ENCODE data around the gene SRC.

The SRC gene

DNA sequence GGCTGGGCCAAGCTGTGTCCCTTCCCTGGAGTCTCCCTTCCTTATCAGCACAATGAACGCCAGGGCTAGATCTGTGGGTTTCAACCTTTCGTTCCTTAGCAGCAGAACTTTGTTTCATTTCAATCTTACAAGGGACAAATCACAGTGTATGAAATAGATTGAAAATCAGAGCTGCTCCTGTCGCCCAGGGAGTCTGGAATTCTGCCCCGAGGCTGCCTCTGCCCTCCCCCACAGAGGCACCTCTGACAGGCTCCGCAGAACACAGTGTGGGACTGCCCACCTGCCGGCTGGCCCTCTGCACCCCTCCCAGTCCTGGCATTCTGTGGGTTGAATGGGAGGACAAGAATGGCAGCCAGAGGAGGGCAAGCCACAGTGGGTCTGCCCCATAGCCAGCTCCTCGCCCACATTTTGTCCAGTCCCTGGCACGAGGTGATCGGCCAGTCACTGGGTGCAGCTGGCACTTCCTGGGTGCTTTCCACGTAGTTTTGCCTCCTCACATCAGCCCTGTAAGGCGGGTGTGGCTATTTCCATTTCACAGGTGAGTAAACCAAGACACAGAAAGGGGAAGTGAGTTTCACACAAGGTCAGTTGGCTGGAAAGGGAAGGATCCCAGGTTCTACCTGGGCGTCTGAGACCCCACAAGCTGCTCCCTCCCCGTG is 30.4 kb upstream of the SRC start:
- no peak for DNase-seq

- DNase-seq: peak; percentile 63 to 72
Observed at GRCh38 chr20:37316116-37316774, 29.7 kb upstream of the SRC start.

DNA sequence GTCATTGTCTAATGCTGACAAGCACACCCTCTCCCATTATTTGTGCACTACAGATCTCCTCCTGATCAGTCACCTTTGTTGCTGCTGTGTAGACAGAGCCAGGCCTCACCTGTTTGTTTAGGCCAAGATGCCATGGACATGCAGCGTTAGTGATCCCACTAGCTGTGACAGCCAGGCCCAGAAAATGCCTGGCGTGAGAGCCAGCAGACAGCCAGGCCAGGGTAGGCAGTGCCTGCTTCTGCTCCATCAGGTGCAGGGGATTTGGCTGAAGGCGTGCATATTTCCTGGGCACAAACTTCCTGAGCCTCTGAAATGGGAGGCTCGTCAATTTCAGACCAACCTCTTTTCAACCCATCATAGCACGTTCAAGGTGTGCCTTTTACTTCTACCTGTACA is 29.2 kb upstream of the SRC start:
- no peak for DNase-seq

GRCh38 chr20:37317316-37317715 is 28.6 kb upstream of the SRC start:
- DNase-seq: peak; percentile 25 to 72

- DNase-seq: peak in 1 of 2 donors; percentile 19
Observed at GRCh38 chr20:37317994-37318640, 27.8 kb upstream of the SRC start.

GRCh38 chr20:37319151-37319671 is 26.7 kb upstream of the SRC start:
- DNase-seq: no peak

DNA sequence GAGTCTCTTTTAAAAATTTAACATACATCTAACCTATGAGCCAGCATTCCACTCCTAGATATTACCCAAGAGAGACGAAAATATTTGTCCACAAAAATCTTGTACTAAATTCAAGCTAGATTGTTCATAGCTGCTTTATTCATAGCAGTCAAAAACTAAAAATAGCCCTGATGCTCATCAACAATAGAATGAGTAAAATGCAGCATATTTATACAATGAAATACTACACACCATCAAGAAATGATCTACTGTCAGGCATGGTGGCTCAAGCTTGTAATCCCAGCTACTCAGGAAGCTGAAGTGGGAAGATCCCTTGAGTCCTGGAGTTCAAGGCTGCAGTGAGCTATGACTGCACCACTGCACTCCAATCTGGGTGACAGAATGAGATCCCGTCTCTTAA is 22.0 kb upstream of the SRC start:
- DNase-seq: no peak

DNA sequence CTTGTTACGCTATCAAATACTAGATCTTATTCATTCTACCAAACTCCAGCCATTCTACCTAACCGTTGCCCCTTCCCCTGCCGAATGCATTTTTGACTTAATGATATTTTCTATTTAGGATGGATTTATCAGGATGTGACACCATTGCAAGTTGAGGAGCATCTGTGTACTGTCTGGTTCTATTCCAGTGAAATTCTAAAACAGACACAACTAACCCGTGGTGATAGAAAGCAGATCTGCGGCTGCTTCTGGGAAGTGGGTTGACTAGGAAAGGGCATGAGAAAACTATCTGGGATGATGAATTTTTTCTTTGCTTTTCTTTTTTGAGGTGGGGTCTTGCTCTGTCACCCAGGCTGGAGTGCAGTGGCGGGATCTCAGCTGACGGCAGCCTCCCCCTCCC is 20.7 kb upstream of the SRC start:
- DNase-seq: no peak

GRCh38 chr20:37326666-37327065 is 19.3 kb upstream of the SRC start:
- no peak for DNase-seq

DNA sequence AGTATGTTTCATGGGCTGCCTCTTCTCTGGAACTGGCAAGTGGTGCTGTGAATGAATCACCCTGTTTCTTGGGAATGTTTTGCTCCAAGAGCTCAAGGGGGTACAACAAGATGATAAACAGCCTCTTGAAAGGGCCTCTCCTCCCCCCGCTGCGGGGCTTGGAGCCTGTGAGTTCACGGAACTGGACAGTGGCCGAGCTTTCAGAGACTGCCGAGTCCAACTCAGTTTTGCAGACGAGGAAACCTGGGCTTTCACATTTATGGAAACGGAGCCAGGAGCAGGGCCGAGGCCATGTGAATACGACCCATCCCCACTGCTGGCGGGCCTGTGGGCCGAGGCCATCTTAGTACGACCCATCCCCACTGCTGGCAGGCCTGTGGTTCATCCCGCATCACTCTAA is 18.2 kb upstream of the SRC start:
- DNase-seq: no peak

DNA sequence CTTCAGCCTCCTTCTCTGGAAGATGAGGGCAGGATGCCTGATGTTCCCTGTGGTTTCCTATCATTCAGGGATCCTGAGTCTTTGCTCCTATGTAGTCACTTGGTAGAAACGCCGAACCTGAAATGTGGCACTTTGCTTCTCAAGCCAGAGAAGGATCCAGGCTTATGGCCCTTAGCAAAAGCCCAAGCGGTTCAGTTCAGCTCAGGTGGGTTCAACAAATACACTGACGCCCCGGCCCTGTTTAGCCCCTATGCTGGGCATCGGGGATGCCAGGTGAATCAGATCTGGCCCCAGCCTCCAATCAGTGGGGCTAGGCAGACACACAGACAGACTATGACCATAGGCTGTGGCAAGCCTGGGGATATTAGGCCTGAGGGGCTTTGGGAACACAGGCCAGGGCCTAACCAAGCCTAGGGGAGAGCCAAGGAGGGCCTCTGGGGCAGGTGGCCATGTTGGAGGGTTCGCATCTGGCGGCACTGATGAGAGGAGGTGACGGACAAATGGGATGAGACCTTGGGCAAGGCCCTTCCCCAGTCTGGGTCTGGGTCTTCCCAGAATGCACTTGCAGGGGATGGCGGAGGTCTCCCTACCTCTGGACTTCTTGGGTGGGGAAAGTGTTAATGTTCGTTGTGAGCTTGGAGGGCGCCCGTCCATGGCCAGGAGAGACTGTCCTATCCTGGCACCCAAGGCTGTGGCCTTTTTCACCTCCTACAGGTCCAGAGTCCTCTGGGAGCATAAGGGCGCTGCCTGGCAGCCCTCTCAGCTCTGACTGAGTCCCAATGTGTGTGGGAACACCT is 17.6 kb upstream of the SRC start:
- no peak for DNase-seq

DNA sequence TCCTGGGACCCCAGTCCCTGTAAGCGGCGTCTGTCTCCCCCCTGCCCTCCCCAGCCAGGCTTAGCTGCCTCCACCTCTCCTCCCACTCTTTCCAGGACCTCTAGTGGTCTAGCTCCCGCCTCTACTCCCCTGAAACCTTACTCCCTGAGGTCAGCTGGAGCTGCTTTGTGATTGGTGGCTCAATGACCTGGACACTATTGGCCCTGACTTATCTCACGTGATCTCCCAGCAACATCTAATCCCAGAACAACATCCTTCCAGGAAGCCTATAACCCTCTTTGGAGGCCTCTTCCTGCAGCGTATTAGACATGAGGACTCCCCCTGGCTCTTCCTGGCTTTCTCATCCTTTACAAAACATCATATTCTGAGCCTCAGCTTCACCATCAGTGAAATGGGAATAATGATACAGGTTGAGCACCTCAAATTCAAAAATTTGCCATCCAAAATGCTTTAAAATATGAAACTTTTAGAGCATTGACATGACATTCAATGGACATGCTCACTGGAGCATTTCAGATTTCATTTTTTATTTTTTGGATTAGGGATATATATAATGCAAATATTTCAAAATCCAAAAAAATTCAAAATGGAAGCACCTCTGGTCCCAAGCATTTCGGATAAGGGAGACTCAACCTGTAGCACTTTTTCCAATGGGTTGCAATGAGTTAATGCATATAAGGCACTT is 16.3 kb upstream of the SRC start:
- DNase-seq: no peak

DNA sequence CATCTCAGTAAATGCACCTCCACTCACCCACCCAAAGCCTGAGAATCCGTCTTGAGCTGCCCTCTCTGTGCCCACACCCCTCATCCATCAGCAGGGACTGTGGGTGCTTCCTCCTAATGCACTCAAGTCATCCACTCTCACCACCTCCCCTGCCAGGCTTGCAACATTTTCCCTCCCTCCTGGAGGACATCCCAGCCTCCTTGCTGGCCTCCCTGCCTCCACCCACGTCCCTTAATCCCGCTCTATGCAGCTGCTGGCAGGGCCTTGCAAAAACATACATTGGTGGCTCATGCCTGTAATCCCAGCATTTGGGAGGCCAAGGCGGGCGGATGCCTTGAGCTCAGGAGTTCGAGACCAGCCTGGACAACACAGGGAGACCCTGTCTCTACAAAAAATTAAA is 15.6 kb upstream of the SRC start:
- no peak for DNase-seq

DNA sequence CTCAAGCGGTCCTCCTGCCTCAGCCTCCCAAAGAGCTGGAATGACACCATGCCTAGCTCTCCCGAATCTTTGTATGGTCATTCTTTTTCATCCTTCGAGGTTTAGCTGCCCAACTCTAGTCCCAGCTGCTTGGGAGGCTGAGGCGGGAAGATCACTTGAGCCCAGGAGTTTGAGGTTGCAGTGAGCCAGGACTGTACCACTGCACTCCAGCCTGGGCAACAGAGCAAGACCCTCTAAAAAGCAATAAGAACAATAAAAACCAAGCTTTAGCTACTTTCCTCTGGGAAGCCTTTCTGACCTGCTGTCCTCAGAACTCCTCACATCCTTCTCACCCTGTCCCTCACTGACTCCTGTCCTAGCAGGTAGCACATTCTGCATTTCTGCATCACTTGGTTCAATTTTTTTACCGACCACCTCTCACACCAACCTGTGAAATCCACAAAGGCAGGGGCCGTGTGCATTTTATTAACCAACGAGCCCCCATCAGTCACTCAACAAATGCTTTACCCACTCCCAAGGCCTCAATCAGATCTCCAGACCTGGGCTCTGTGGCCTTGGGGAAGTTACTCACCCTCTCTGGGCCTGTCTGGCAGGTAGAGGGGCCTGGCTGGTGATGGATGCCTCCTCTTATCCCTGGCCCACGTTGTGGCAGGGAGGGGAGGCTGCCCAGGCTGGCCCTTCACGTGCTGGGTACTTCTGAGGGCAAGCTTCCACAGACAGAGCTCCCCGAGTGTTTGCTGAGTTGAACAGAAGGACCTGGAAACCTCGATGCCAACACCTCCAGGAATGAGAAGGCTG is 14.7 kb upstream of the SRC start:
- no peak for DNase-seq

GRCh38 chr20:37333130-37333847 is 12.7 kb upstream of the SRC start:
- no peak for DNase-seq

- peak; percentile 72 to 77 for DNase-seq
Observed at GRCh38 chr20:37333848-37334318, 12.1 kb upstream of the SRC start.

DNA sequence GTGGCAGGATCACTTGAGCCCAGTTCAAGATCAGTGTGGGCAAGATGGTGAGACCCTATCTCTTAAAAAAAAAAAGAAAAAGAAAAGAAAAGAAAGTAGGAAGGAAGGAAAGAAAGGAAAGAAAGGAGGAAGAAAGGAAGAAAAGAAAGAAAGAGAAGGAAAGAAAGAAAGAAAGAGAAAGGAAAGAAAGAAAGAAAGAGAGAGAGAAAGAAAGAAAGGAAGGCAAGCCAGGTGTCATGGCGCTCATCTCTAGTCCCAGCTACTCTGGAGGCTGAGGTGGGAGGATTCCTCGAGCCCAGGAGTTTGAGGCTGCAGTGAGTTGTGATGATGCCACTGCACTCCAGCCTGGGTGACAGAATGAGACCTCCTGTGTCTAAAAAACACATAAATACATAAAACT is 11.5 kb upstream of the SRC start:
- no peak for DNase-seq

DNA sequence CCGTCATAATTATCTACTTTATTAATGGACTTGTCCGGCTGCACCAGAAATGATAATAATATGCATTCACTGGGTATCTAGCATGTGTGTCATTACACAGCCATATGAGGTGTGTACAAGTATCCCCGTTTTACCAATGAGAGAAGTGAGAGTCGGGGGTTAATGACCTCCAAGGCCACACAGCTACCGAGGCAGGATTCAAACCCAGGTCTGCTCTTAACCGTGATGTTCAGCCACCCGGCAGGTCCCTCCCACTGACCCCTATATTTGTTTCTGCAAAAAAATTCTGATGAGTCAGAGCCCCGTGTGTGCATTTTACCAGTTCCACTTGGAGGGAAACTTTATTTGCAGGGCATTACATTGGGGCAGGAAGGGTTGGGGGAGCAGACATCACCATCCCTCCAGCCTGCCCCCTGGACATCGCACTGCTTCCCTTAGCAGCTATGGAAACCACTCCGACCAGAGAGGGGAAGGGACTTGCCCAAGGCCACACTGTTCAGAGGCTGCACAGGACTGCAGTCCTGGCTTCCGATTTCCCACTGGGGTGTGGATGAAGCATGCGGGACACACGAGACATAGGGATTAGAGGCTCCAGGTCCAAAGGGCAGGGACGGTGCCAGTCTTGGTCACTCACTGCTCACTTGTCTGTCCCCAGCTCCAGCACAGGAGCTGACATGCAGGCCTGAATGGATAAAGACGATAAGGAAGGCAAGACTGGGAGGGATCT is 10.1 kb upstream of the SRC start:
- DNase-seq: peak; percentile 81 to 84

GRCh38 chr20:37336369-37337207 is 9.4 kb upstream of the SRC start:
- DNase-seq: peak; percentile 94 to 97

Data from inflammatory macrophage (primary cell).